AG04450 (cell line): ENCODE measurements around the gene KRT77. TPM values are rescaled to one million over a fixed set of nuclear protein-coding genes. Genes with fewer than 3 reads are reported as not detected.
"Not testable (repeated sequence)": the region's sequence is repeated elsewhere in the genome, so short reads cannot be mapped to it uniquely, and the experiment has no call there.

Source experiments
- CTCF ChIA-PET: fragments of 300-600, 350-600 bp; formaldehyde crosslinking; extraction: SDS; loops from one replicate; lab custom pipeline; 2022; ENCODE audit warnings: antibody characterized with exemption, inconsistent platforms; lab: Charles Lee
- POLR2A ChIA-PET: fragments of 350-600 bp; formaldehyde crosslinking; extraction: SDS; loops from one replicate; lab custom pipeline; 2021; ENCODE audit warnings: antibody characterized with exemption, inconsistent platforms; lab: Yijun Ruan, JAX
- DNase-seq: peaks from one replicate; pipeline ENCODE4 v3.0.0-alpha.2; 2011; ENCODE audit warnings: low read depth, low spot score
- H3K27ac ChIP-seq: one replicate; pipeline ENCODE4 v1.5.1; 2012; ENCODE audit warnings: low read depth, low read length, control low read depth
- H3K27me3 ChIP-seq: one replicate; pipeline ENCODE4 v1.6.0; 2012; ENCODE audit warnings: low read length; ENCODE audit not compliant: control insufficient read depth, insufficient read depth
- H3K4me3 ChIP-seq: 2 replicates; pipeline ENCODE4 v1.5.1; 2011; ENCODE audit warnings: mild to moderate bottlenecking, low read depth, low read length, control low read depth
- H3K9me3 ChIP-seq: 2 replicates; pipeline ENCODE4 v1.5.1; 2012; ENCODE audit warnings: low read length; ENCODE audit not compliant: control insufficient read depth, insufficient read depth
- polyA plus RNA-seq: library from polyadenylated mRNA; depleted of rRNA; stranded (reverse); fragments of >200 nt; gene quantifications from 2 replicates; pipeline ENCODE4 v1.2.3, GENCODE V29; 2011
- TF ChIP-seq, protein P1 (sequence below): IDR thresholded peaks from 2 replicates; pipeline ENCODE4 v1.5.1; 2011; ENCODE audit warnings: low read depth, low read length, control low read depth, inconsistent platforms

KRT77 gene
- polyA plus RNA-seq, 1 experiment: not detected

GRCh38 chr12:52672321-52672933 is 30.9 kb downstream of the KRT77 start:
- TF ChIP-seq, protein P1, sequence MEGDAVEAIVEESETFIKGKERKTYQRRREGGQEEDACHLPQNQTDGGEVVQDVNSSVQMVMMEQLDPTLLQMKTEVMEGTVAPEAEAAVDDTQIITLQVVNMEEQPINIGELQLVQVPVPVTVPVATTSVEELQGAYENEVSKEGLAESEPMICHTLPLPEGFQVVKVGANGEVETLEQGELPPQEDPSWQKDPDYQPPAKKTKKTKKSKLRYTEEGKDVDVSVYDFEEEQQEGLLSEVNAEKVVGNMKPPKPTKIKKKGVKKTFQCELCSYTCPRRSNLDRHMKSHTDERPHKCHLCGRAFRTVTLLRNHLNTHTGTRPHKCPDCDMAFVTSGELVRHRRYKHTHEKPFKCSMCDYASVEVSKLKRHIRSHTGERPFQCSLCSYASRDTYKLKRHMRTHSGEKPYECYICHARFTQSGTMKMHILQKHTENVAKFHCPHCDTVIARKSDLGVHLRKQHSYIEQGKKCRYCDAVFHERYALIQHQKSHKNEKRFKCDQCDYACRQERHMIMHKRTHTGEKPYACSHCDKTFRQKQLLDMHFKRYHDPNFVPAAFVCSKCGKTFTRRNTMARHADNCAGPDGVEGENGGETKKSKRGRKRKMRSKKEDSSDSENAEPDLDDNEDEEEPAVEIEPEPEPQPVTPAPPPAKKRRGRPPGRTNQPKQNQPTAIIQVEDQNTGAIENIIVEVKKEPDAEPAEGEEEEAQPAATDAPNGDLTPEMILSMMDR: no peak
- POLR2A ChIA-PET: no interaction called here

DNA sequence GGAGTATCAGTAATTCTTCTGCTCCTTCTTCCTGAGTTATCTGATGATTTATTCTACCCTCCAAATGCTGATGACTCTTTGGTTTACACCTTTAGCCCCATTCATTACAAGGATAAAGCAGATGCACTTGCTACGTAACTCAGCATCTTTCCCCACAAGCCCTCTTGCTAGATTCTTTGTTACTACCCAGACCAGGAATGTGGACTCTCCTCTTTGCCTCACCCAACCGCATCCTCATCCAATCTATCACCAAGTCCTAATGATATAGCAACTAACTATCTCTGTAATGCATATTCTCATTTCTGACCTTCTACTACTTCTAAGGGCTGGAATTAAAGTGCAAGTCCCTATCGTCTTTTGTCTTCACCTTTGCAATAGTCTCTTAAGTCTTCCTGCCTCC is 32.4 kb downstream of the KRT77 start:
- Histone ChIP-seq H3K27me3 (peaks cover 6% of the 10 kb centered on the region), H3K4me3 (no peak overlapping the region), H3K9me3 (no peaks in the 10 kb centered on the region), H3K27ac (no peak overlapping the region)
- ChIA-PET POLR2A (no interaction called here), CTCF (no interaction called here)
- DNase-seq: no peak
- TF ChIP-seq, protein P1: no peak

More at GRCh38 chr12:52672321-52672933, 30.9 kb downstream of the KRT77 start:
- Histone ChIP-seq H3K9me3 (no peaks in the 10 kb centered on the region), H3K4me3 (no peak overlapping the region), H3K27ac (no peak overlapping the region), H3K27me3 (peaks cover 6% of the 10 kb centered on the region)
- DNase-seq: no peak
- CTCF ChIA-PET: no interaction called here

DNA sequence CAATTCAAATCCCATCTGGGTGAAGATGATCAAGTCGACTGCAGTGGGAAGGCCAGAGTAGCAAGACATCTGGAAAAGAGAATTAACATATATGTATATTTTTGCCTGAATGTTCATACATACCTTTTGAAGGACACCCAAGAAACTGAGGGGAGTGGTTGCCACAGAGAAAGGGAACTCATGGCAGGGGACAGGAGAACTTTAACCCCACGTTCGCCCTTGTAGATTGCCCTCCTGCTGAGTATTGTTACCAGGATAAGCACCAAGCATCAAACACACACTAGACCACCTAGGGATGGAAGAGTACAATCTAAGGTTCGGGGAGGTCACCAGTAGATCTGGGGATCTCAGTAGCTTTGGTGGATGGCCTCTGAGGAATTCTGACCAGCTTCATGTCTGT is 32.8 kb downstream of the KRT77 start:
- no peaks in the 10 kb centered on the region for H3K9me3 ChIP-seq
- POLR2A ChIA-PET: no interaction called here
- H3K4me3 ChIP-seq: no peak overlapping the region
- CTCF ChIA-PET: no interaction called here
- H3K27me3 ChIP-seq: peaks cover 6% of the 10 kb centered on the region
- DNase-seq: no peak
- no peak overlapping the region for H3K27ac ChIP-seq
- TF ChIP-seq, protein P1: no peak

DNA sequence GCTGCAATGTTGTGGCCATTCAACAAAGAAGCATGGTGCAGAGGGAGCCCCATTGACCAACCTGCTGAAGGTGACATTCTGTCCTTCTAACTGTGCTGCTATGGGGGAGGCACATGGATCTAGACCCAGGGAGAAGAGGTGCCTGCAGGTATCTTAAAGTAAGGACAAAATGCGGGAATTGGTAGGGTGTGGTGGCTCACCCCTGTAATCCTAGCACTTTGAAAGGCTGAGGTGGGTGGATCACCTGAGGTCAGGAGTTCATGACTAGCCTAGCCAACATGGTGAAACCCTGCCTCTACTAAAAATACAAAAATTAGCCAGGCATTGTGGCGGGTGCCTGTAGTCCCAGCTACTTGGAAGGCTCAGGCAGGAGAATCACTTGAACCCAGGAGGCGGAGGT is 33.4 kb downstream of the KRT77 start:
- H3K27me3 ChIP-seq, H3K4me3 ChIP-seq, CTCF ChIA-PET, H3K27ac ChIP-seq, DNase-seq, H3K9me3 ChIP-seq, POLR2A ChIA-PET: not testable (repeated sequence)

DNA sequence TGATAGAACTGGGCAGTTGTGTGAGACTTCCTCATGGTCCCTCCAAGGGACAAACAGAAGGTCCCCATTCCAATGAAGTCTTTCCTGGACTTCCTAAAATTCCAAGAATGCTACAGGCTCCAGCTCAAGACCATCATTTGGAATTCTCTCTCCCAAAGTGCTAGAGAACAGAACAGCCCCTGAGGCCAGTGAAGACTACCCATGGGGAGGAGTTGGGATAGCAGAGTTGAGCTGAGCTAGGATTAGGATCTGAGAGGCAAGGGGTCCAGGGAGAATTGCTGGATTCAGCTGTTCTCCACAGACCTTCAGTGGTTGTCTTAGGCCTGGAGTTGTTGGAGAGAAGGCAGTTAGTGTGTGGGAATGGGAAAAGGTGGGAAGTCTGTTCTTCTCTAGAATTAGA is 33.9 kb downstream of the KRT77 start:
- CTCF ChIA-PET: no interaction called here
- TF ChIP-seq, protein P1: no peak
- Histone ChIP-seq H3K27me3 (peaks cover 6% of the 10 kb centered on the region), H3K27ac (no peak overlapping the region), H3K4me3 (no peak overlapping the region), H3K9me3 (no peaks in the 10 kb centered on the region)
- POLR2A ChIA-PET: no interaction called here
- DNase-seq: no peak
